GM12878 (cell line): ENCODE results near the gene MORN4.

Experiments
- ATF7 ChIP-seq: fragments of 450-650 bp; IDR thresholded peaks from 2 replicates; pipeline ENCODE4 v1.6.1; 2016; ENCODE audit warnings: low read depth, mild to moderate bottlenecking
- CHD2 ChIP-seq: IDR thresholded peaks from 2 replicates; pipeline ENCODE4 v1.6.1; 2011; ENCODE audit warnings: low read depth, low read length, improper control_type of control experiment, borderline replicate concordance
- EP300 ChIP-seq, 2 experiments: fragments of 150-350 bp in 1 of 2; IDR thresholded peaks; 2 replicates each; pipeline ENCODE4 v1.6.1; 2011 to 2012; ENCODE audit warnings: low read depth in 2 of 2, low read length in 2 of 2, borderline replicate concordance in 1 of 2, improper control_type of control experiment in 1 of 2, inconsistent platforms in 1 of 2; ENCODE audit not compliant: control insufficient read depth in 1 of 2
- EZH2 ChIP-seq: IDR thresholded peaks from 2 replicates; pipeline ENCODE4 v1.6.1; 2012; ENCODE audit warnings: low read depth, mild to moderate bottlenecking, control low read depth, inconsistent platforms, low read length, borderline replicate concordance; ENCODE audit not compliant: control insufficient read depth
- FOS ChIP-seq: IDR thresholded peaks from 3 replicates; pipeline ENCODE4 v1.6.1; 2011; ENCODE audit warnings: borderline replicate concordance; ENCODE audit not compliant: insufficient read length; ENCODE audit errors: extremely low read depth
- MTA3 ChIP-seq: IDR thresholded peaks from 2 replicates; pipeline ENCODE4 v1.6.1; 2012; ENCODE audit warnings: low read length, inconsistent platforms, borderline replicate concordance
- SMAD1 ChIP-seq: fragments of 450-650 bp; IDR thresholded peaks from 2 replicates; pipeline ENCODE4 v1.6.1; 2018; ENCODE audit warnings: mild to moderate bottlenecking, low read depth; ENCODE audit not compliant: partially characterized antibody
- TF ChIP-seq, protein P1 (sequence below), 3 experiments: IDR thresholded peaks in 2 of 3; conservative IDR thresholded peaks in 1 of 3; 2 replicates each; pipeline ENCODE4 v1.5.1; 2011; ENCODE audit warnings: low read depth in 3 of 3, low read length in 3 of 3, mild to moderate bottlenecking in 3 of 3, control low read depth in 2 of 3, moderate library complexity in 2 of 3, inconsistent platforms in 1 of 3, mixed read lengths in 1 of 3; ENCODE audit not compliant: control insufficient read depth in 2 of 3, insufficient read depth in 1 of 3; ENCODE audit errors: extremely low read depth in 1 of 3
- TF ChIP-seq, protein P2 (sequence below): IDR thresholded peaks from 2 replicates; pipeline ENCODE4 v1.6.1; 2011; ENCODE audit warnings: borderline replicate concordance, low read depth, mild to moderate bottlenecking, moderate library complexity, mixed read lengths, low read length; ENCODE audit not compliant: insufficient read depth; ENCODE audit errors: extremely low read length

- TF ChIP-seq CHD2 (no peak), EZH2 (no peak), SMAD1 (no peak), MTA3 (no peak), EP300 (IDR thresholded peaks at IDR 0.05; ENCODE audit: borderline replicate concordance in 1 of 2, control insufficient read depth in 1 of 2, low read depth in 2 of 2, low read length in 2 of 2) (no peak), FOS (no peak), ATF7 (no peak)
- TF ChIP-seq, protein P1, sequence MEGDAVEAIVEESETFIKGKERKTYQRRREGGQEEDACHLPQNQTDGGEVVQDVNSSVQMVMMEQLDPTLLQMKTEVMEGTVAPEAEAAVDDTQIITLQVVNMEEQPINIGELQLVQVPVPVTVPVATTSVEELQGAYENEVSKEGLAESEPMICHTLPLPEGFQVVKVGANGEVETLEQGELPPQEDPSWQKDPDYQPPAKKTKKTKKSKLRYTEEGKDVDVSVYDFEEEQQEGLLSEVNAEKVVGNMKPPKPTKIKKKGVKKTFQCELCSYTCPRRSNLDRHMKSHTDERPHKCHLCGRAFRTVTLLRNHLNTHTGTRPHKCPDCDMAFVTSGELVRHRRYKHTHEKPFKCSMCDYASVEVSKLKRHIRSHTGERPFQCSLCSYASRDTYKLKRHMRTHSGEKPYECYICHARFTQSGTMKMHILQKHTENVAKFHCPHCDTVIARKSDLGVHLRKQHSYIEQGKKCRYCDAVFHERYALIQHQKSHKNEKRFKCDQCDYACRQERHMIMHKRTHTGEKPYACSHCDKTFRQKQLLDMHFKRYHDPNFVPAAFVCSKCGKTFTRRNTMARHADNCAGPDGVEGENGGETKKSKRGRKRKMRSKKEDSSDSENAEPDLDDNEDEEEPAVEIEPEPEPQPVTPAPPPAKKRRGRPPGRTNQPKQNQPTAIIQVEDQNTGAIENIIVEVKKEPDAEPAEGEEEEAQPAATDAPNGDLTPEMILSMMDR (IDR thresholded peaks at IDR 0.05 in 2 of 3, conservative IDR thresholded peaks at IDR 0.05 in 1 of 3; ENCODE audit: control insufficient read depth in 2 of 3, extremely low read depth in 1 of 3, insufficient read depth in 1 of 3, low read depth in 3 of 3, low read length in 3 of 3) = no peak
- TF ChIP-seq, protein P2, sequence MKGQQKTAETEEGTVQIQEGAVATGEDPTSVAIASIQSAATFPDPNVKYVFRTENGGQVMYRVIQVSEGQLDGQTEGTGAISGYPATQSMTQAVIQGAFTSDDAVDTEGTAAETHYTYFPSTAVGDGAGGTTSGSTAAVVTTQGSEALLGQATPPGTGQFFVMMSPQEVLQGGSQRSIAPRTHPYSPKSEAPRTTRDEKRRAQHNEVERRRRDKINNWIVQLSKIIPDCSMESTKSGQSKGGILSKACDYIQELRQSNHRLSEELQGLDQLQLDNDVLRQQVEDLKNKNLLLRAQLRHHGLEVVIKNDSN = no peak
These were observed 39.9 kb downstream of the MORN4 start for GRCh38 chr10:97593421-97593820.
